HG02759 (cell line): ENCODE data around the gene FREY1.

Source experiments
- ATAC-seq: cut with Tn5 transposase; IDR thresholded peaks from one replicate; pipeline ENCODE4 v1.9.1; 2021; ENCODE audit warnings: mild to moderate bottlenecking, moderate library complexity; ENCODE audit not compliant: unreplicated experiment

FREY1 gene

DNA sequence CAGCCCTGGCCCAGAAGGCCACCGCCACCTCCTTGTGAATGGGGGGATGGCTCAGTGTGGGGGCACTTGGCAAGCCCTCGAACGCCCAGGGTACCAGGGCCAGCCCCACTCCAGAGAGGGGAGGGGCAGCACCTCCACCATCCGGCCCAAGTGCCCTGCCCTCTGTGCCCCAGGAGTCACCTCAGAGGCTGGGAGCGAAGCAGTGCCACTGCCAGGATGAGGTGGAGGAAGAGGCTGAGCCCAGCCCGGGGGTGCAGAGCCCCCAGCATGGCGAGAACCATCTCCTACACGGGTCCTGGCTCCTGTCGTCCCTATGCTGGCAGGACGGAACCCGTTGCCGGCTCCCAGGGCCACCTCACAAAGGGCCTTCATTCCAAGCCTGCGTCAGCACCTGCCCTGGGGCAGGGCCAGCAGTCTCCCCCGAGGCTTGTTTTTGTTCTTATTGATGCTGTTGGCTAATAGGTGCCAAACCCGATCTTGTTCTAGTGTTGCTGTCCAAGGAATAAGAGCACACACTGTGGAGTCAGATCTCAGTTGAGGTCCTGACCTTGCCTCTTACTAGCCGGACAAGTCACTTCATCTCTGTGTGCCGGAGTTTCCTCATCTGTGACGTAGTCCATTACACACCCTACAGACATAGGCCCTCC is at the start of gene FREY1:
Gene FREY1 (minus strand): TSS at position 307 of the 647 bp plus-strand sequence. CDS start 26 bp downstream, at position 281.
- no peak for ATAC-seq

DNA sequence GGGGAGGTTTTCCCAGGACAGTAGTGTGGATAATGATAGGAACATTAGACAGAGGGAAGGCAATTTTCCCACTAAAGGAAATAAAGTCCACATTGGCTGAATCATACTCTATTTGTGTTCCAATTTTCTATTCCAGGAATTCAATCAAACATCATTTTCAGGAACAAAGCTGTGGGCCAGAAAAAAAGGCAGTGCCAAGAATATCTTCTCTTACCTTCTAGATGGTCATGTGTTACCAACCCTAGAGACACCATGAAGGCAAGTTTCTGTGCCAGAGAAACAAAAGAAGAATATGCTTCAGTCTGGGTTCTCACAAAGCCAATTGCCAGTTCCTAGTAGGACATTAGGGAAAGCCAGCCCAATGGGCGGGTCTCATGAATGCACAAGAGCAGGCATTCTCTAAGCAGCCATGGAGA is 42.9 kb upstream of the FREY1 start:
- no peak for ATAC-seq

DNA sequence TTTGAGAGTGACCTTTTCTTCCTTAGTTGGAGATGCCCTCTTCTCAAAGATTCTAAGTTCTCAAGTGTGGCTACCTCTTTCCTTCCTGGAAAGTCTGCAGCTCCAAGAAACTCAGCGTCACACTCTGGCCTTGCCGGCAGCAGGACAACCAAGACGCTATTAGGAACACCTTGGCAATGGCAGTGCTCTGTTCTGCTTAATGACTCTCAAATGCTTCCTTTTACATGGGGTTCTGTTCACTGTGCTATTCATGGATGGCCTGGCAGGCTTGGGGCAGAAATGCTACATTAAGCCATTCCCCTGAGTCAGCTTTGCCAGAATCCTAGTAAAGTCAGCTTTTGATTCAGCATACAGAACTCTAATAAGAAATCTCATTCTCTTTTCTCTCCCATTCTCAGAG is 41.3 kb upstream of the FREY1 start:
- ATAC-seq, result no peak

DNA sequence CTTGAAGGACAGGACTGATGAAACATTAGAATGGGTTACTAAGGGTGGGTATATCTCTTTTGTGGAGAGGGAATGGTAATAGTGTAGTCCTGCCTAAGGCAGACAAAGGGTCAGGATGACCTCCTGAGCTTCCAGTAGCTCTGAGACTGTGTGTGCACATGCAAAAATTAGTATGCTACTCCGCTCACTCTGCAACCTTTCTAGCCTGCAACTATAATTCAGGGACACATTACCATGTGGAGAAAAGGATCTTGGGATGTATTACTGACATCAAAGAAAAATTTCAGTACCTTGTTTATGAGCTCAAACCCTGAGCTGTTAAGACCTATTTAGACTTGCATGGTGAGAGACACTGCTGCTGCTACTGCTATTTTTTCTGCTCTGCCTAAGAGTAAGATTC is 40.8 kb upstream of the FREY1 start:
- ATAC-seq, result no peak

GRCh38 chr11:45945397-45945999 is 38.4 kb upstream of the FREY1 start:
- ATAC-seq, result no peak

DNA sequence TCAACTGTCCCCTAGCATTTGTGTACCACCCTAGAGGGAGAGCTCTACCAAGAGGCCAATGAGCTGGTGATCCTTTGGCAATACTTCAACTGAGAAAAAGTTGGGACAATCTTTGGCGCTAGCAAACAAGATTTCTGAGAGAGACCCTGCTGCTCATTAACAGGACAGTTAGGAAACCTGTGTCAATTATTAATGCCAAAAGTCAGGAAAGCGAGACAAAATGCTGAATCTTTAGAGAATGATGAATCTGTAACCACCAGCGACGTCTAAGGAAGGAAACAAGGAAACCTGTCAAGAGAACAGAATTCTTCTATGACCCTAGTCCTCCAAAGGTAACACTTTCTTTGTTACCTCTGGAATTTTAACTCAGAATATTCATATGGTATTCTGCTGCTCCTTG is 35.3 kb upstream of the FREY1 start:
- no peak for ATAC-seq

- ATAC-seq, result no peak
These were observed 34.2 kb upstream of the FREY1 start for GRCh38 chr11:45941285-45941684.

GRCh38 chr11:45939836-45940235 is 32.8 kb upstream of the FREY1 start:
- no peak for ATAC-seq

DNA sequence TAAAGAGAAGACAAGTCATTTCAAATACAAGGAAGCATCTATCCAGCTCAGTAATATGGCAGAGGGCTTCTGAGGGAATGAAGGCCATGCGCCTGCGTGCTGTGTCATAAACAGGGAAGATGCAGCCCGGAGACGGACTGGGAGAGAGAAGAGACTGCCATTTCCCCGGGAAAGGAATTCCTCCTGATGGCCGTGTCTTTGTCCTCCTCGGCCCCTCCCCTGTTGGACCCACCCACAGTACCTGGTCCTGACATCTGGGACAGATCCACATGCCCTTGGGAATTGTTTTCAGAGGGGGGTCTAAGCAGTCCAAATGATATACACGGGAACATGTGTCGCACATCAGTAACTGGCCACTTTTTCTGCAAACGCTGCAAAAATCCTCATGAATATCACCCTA is 30.8 kb upstream of the FREY1 start:
- no peak for ATAC-seq

GRCh38 chr11:45936511-45937054 is 29.5 kb upstream of the FREY1 start:
- no peak for ATAC-seq

- ATAC-seq, result no peak
These were observed 28.4 kb upstream of the FREY1 start for GRCh38 chr11:45935349-45936064.

GRCh38 chr11:45934580-45935318 is 27.7 kb upstream of the FREY1 start:
- ATAC-seq, result no peak

- no peak for ATAC-seq
These were observed 26.9 kb upstream of the FREY1 start for GRCh38 chr11:45933846-45934579.

GRCh38 chr11:45933131-45933831 is 26.2 kb upstream of the FREY1 start:
- no peak for ATAC-seq

GRCh38 chr11:45932217-45932616 is 25.1 kb upstream of the FREY1 start:
- ATAC-seq, result no peak

DNA sequence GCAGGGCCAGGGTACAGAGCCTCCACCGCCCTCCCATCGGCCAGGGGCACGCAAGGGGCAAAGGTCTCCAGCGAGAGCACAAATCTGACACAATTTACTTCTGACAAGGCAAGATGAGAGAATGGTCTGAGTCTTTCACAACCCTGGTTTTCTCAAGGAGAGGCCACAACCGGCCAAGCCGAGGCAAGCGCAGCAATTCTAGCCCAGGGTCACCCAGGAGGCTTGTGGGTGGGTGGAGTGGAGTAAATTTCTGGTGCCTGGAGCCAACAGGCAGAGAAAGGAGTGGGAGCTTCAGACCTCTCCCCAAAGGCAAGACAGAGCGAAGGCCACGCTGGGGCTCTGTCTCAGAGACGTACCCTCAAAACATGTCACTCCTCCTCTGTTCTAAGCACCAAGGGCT is 24.7 kb upstream of the FREY1 start:
- ATAC-seq, result no peak

- ATAC-seq, result no peak
These were observed 24.0 kb upstream of the FREY1 start for GRCh38 chr11:45930951-45931570.

DNA sequence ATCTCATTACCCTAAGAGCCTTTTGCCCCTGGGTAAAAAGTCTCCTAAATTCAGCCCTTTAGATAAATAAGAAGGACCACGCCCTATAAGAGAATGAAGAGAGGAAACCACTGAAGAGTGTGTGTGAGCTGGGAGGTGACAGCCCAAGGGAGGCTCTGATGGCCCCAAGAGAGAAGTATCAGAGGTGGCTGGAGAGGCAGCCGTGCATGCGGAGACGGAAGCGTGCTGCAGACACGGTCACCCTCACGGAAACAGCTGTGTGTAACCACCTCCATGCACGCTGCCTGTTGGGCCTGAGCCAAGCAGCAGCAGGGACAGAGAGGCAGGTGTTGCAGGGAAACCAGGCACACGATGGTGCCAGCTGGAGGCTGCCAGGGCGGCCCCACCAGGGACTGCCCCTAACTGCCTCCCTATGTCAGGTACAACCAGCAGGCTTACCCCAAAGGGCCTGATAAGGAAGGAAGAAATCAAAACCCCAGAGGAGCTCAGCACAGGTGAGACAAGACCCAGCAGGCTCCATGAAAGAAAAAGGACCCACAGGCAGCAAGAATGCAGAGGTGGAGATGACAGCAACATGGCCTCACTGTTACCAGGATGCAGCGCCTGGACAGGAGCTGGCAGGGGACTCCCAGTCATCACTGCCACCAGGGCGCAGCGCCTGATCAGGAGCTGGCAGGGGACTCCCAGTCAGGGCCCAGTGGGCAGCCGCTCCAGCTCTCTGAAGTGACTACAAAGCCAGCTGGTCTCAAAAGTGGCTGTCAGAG is 23.1 kb upstream of the FREY1 start:
- ATAC-seq, result peak; percentile 94
